HepG2 (cell line): ENCODE measurements around the gene KANK3. TPM values are rescaled to one million over a fixed set of nuclear protein-coding genes. Genes with fewer than 3 reads are reported as not detected.
"Not testable (repeated sequence)": the region's sequence is repeated elsewhere in the genome, so short reads cannot be mapped to it uniquely, and the experiment has no call there.

ENCODE experiments used
- ATAC-seq: fragments of 200-7000 bp; cut with Tn5 transposase; 3 replicates; pipeline ENCODE4 v1.9.1; 2020; ENCODE audit warnings: mild to moderate bottlenecking, moderate library complexity
- BruUV-seq: library from RNA; stranded (reverse); fragments of 400-500 nt; replicated peaks from 2 replicates; lab custom pipeline; 2021; lab: Mats Ljungman, UMichigan
- CTCF ChIA-PET: fragments of 300-600 bp; formaldehyde crosslinking; extraction: SDS; loops from one replicate; lab custom pipeline; 2021; ENCODE audit warnings: low total read pairs, inconsistent platforms, low intra/inter-chr PET ratio; lab: Yijun Ruan, JAX
- POLR2A ChIA-PET: fragments of 350-600 bp; sonication (Branson Sonifier 250); formaldehyde crosslinking; loops from one replicate; lab custom pipeline; 2020; ENCODE audit warnings: antibody characterized with exemption, inconsistent platforms; lab: Yijun Ruan, JAX
- DNase-seq: peaks from one replicate; pipeline ENCODE4 v3.0.0-alpha.2; 2015; ENCODE audit warnings: low spot score
- FAIRE-seq: peaks from 3 replicates; lab custom pipeline; 2011; peaks lifted over from hg19 to GRCh38; lab: Jason Lieb, UNC
- H2AFZ ChIP-seq: one replicate; pipeline ENCODE4 v1.6.1; 2011; ENCODE audit warnings: low read length, inconsistent platforms
- H3K27ac ChIP-seq: fragments of 300-600 bp; 3 replicates; pipeline ENCODE4 v1.8.0; 2011; ENCODE audit warnings: mixed run types, mild to moderate bottlenecking, mixed read lengths, low read length, inconsistent platforms; ENCODE audit not compliant: insufficient read depth; ENCODE audit errors: extremely low read length
- H3K27me3 ChIP-seq, 2 experiments: fragments of 200-600 bp in 1 of 2; 2 replicates in 1 of 2; 3 replicates in 1 of 2; pipeline versions ENCODE4 v1.6.0 to v1.8.0; 2011; ENCODE audit warnings: low read length in 2 of 2, mild to moderate bottlenecking in 2 of 2, moderate library complexity in 2 of 2, inconsistent platforms in 1 of 2; ENCODE audit not compliant: insufficient read depth in 2 of 2, control insufficient read depth in 1 of 2
- H3K36me3 ChIP-seq, 2 experiments: fragments of 200-600 bp in 1 of 2; replicated peaks in 1 of 2; 2 replicates in 1 of 2; 3 replicates in 1 of 2; pipeline versions ENCODE4 v1.5.1 to v1.8.0; 2011; ENCODE audit warnings: low read length in 2 of 2, inconsistent platforms in 1 of 2; ENCODE audit not compliant: insufficient read depth in 2 of 2, control insufficient read depth in 1 of 2
- H3K4me1 ChIP-seq: 2 replicates; pipeline ENCODE4 v1.5.1; 2012; ENCODE audit warnings: low read length, inconsistent platforms; ENCODE audit not compliant: insufficient read depth
- H3K4me2 ChIP-seq: 2 replicates; pipeline ENCODE4 v1.6.0; 2011; ENCODE audit warnings: low read depth, low read length, inconsistent platforms
- H3K4me3 ChIP-seq, 3 experiments: fragments of 200-600 bp in 1 of 3; sonication (generic), shearing (Covaris generic) in 1 of 3; replicated peaks in 1 of 3; 2 replicates each; pipeline ENCODE4 v1.5.1; 2011 to 2016; ENCODE audit warnings: low read length in 3 of 3, inconsistent platforms in 2 of 3, low read depth in 2 of 3, mild to moderate bottlenecking in 2 of 3, control low read depth in 1 of 3, mixed read lengths in 1 of 3; ENCODE audit not compliant: insufficient read depth in 1 of 3
- H3K79me2 ChIP-seq: one replicate; pipeline ENCODE4 v1.6.1; 2011; ENCODE audit warnings: low read length, inconsistent platforms; ENCODE audit not compliant: insufficient read depth
- H3K9ac ChIP-seq: 2 replicates; pipeline ENCODE4 v1.6.0; 2011; ENCODE audit warnings: mild to moderate bottlenecking, low read depth, low read length, inconsistent platforms; ENCODE audit not compliant: insufficient read depth
- H3K9me3 ChIP-seq: 2 replicates; pipeline ENCODE4 v1.5.1; 2012; ENCODE audit warnings: mild to moderate bottlenecking, low read length
- H4K20me1 ChIP-seq: 2 replicates; pipeline ENCODE4 v1.6.0; 2011; ENCODE audit warnings: inconsistent platforms, mild to moderate bottlenecking, low read length, moderate library complexity; ENCODE audit not compliant: insufficient read depth
- ATF7 ChIP-seq, 2 experiments: fragments of 450-650 bp in 1 of 2; sonication (generic) in 1 of 2; formaldehyde crosslinking in 1 of 2; IDR thresholded peaks; 2 replicates each; pipeline versions ENCODE4 v1.4.0 to v1.6.1; 2016 to 2020; ENCODE audit warnings: antibody characterized with exemption in 1 of 2, mild to moderate bottlenecking in 1 of 2, missing genetic modification reagents in 1 of 2
- CREB1 ChIP-seq, 2 experiments: fragments of 450-650 bp in 1 of 2; IDR thresholded peaks; 2 replicates each; pipeline ENCODE4 v1.6.1; 2016 to 2017; ENCODE audit warnings: control low read depth in 1 of 2, mild to moderate bottlenecking in 1 of 2, missing compliant biosample characterization in 1 of 2, missing genetic modification characterization in 1 of 2
- HNF4G ChIP-seq, 2 experiments: sonication (generic) in 1 of 2; formaldehyde crosslinking in 1 of 2; IDR thresholded peaks; 2 replicates each; pipeline versions ENCODE4 v1.4.0 to v1.6.1; 2011 to 2020; ENCODE audit warnings: borderline replicate concordance in 2 of 2, low read depth in 2 of 2, mild to moderate bottlenecking in 2 of 2, low read length in 1 of 2, missing genetic modification reagents in 1 of 2, moderate library complexity in 1 of 2
- MTA1 ChIP-seq: sonication (generic); formaldehyde crosslinking; IDR thresholded peaks from 2 replicates; pipeline ENCODE4 v1.4.0; 2020; ENCODE audit warnings: missing genetic modification reagents, mild to moderate bottlenecking, borderline replicate concordance
- NFIC ChIP-seq: IDR thresholded peaks from 2 replicates; pipeline ENCODE4 v1.6.1; 2012; ENCODE audit warnings: mild to moderate bottlenecking, low read length, inconsistent platforms
- PREB ChIP-seq: sonication (generic); formaldehyde crosslinking; IDR thresholded peaks from 2 replicates; pipeline ENCODE4 v1.4.0; 2020; ENCODE audit warnings: missing genetic modification reagents
- SNAPC2 ChIP-seq: sonication (generic); formaldehyde crosslinking; IDR thresholded peaks from 2 replicates; pipeline ENCODE4 v1.8.1; 2022; ENCODE audit warnings: mild to moderate bottlenecking, missing genetic modification reagents
- SP2 ChIP-seq: sonication (generic); formaldehyde crosslinking; IDR thresholded peaks from 2 replicates; pipeline ENCODE4 v1.5.1; 2020; ENCODE audit warnings: mild to moderate bottlenecking, missing genetic modification reagents
- TFDP2 ChIP-seq: sonication (generic); formaldehyde crosslinking; IDR thresholded peaks from 2 replicates; pipeline ENCODE4 v1.4.0; 2020; ENCODE audit warnings: missing genetic modification reagents
- ZBTB39 ChIP-seq: sonication (generic); formaldehyde crosslinking; IDR thresholded peaks from 2 replicates; pipeline ENCODE4 v1.5.0; 2020; ENCODE audit warnings: missing genetic modification reagents
- ZNF326 ChIP-seq: sonication (generic); formaldehyde crosslinking; IDR thresholded peaks from 2 replicates; pipeline ENCODE4 v1.4.0; 2020; ENCODE audit warnings: missing genetic modification reagents, borderline replicate concordance
- WGBS: methylation state at CpG from one replicate; pipeline ENCODE4 v1.1.6; 2017; ENCODE audit warnings: low lambda C conversion rate; 5-methylcytosine and 5-hydroxymethylcytosine counted together
- in situ Hi-C: cut with HindIII; loops from 2 replicates; pipeline ENCODE4 v1.10.0; 2017; ENCODE audit warnings: low pct_unique_long_range_greater_than_20kb; ENCODE audit not compliant: extremely low pct_ligation_motif_present
- intact Hi-C: fragments of 100-400 bp; cut with micrococcal nuclease; formaldehyde crosslinking; loops from one replicate; pipeline ENCODE4 v1.10.0; 2022; ENCODE audit not compliant: unreplicated experiment
- polyA plus RNA-seq, 8 experiments: library from polyadenylated mRNA; depleted of rRNA in 3 of 8; stranded (reverse) in 7 of 8; unstranded in 1 of 8; fragments of >200 nt; fragmentation: Illumina TruSeq in 4 of 8; extraction: Trizol in 4 of 8; gene quantifications; 2 replicates each; pipeline versions ENCODE4 v1.2.1 to v1.2.3, GENCODE V29; 2011 to 2016; ENCODE audit warnings: low read depth in 4 of 8, missing spikeins in 1 of 8, mixed read lengths in 1 of 8; ENCODE audit not compliant: insufficient read depth in 1 of 8
- total RNA-seq, 5 experiments: library from RNA; depleted of rRNA; stranded (reverse); fragments of >200 nt; fragmentation: Illumina TruSeq; extraction: Trizol; gene quantifications; 2 replicates each; pipeline ENCODE4 v1.2.3, GENCODE V29; 2016; ENCODE audit warnings: low read depth in 1 of 5

KANK3 gene
- total and polyA plus RNA-seq, 2 of the 13 experiments (the other 11 are each of a cell fraction or from before 2014, with no cell fraction given), result 0.15 to 0.20 TPM

GRCh38 chr19:8349629-8350372 is 6.7 kb upstream of the KANK3 start:
- H3K36me3 ChIP-seq; H3K4me2 ChIP-seq; H3K4me3 ChIP-seq; H3K9ac ChIP-seq; ATAC-seq; H3K27me3 ChIP-seq; H4K20me1 ChIP-seq; FAIRE-seq; DNase-seq; CTCF ChIA-PET; H3K9me3 ChIP-seq; H3K27ac ChIP-seq; H3K79me2 ChIP-seq; BruUV-seq; H2AFZ ChIP-seq; TF ChIP-seq ATF7, CREB1 (CRISPR knock-in tag; IDR thresholded peaks at IDR 0.05): not testable (repeated sequence)
- POLR2A ChIA-PET, result interaction anchor here (0.8 kb wide), 1 partner anchor 28 kb away, joined by 3 read pairs; the partner anchor contains the start of genes NDUFA7 and RPS28
- TF ChIP-seq ATF7 (IDR thresholded peaks at IDR 0.05) (peak; percentile 68), CREB1 (IDR thresholded peaks at IDR 0.05) (0 out of 2 replicates have a peak, but pooled peaks have one; percentile 22)
- intact Hi-C loops, result loop anchor here (10.0 kb wide), 1 partner anchor 95 kb away; the partner anchor contains the start of gene HNRNPM
- in situ Hi-C loops, result loop anchor here (5.0 kb wide), 1 partner anchor 48 kb away; no protein-coding TSS in a partner anchor
- 49% methylated on average over 8 of the region's 8 CpGs for WGBS
- H3K4me1 ChIP-seq, result peaks cover 44% of the 10 kb centered on the region

GRCh38 chr19:8343483-8343844 is 402 bp upstream of the KANK3 start:
- POLR2A ChIA-PET, result no interaction called here
- 32% methylated on average over 6 of the region's 11 CpGs for WGBS
- BruUV-seq, result no TSS peak
- Histone ChIP-seq H3K9me3 (no peaks in the 10 kb centered on the region), H4K20me1 (no peaks in the 10 kb centered on the region), H2AFZ (no peak overlapping the region), H3K27me3 (peaks cover 0 to 11% of the 10 kb centered on the region in 2 experiments; a peak in 3 of 5 replicates), H3K79me2 (no peaks in the 10 kb centered on the region), H3K4me3 (peak overlapping the region in 2 of 3 experiments; percentile 51 to 75; a peak in 2 of 6 replicates), H3K4me2 (peak overlapping the region; percentile 86), H3K36me3 (no peaks in the 10 kb centered on the region), H3K9ac (no peak overlapping the region), H3K4me1 (peaks cover 55% of the 10 kb centered on the region), H3K27ac (no peak overlapping the region)
- intact Hi-C loops (no loop called here), in situ Hi-C loops (no loop called here)
- no peak for FAIRE-seq
- CTCF ChIA-PET, result no interaction called here
- no peak for ATAC-seq
- DNase-seq, result no peak
- TF ChIP-seq PREB (CRISPR knock-in tag) (no peak), TFDP2 (CRISPR knock-in tag) (no peak), HNF4G (IDR thresholded peaks at IDR 0.05; ENCODE audit: borderline replicate concordance, low read depth, low read length) (0 out of 2 replicates have a peak, but pooled peaks have one; percentile 2), HNF4G (CRISPR knock-in tag; IDR thresholded peaks at IDR 0.05; ENCODE audit: borderline replicate concordance, low read depth) (no peak), NFIC (no peak), ZNF326 (CRISPR knock-in tag) (no peak), SP2 (CRISPR knock-in tag) (no peak), SNAPC2 (CRISPR knock-in tag) (no peak), ZBTB39 (CRISPR knock-in tag) (no peak), MTA1 (no peak)
